Left cardiac atrium (tissue), 4 donors: ENCODE results near the gene CCDC124. TPM values are rescaled to one million over a fixed set of nuclear protein-coding genes. Genes with fewer than 3 reads are reported as not detected.

Experiments
- ATAC-seq, 2 donors: fragments of 200-7000 bp; cut with Tn5 transposase; one replicate each; pipeline ENCODE4 v1.9.1; 2020; ENCODE audit warnings: mild to moderate bottlenecking in 2 of 2, moderate library complexity in 2 of 2
- DNase-seq: peaks from one replicate; pipeline ENCODE4 v3.0.0-alpha.2; 2020
- intact Hi-C, 2 donors: fragments of 100-400 bp; cut with DNase I; formaldehyde crosslinking; loops; one replicate each; pipeline versions ENCODE4 v1.14.1 to v1.15.1; 2022 to 2023
- total RNA-seq, 2 donors: library from RNA; stranded (reverse); fragmentation: NEBNext Ultra II Directional; extraction: Animal tissue kit (Norgen Biotek cat#: 25700); gene quantifications; one replicate each; pipeline ENCODE4 v1.2.1, GENCODE V29; 2021
- donor health status: DM: no; HTN: yes; CAD: no.
- donor health status: DM: no; HTN: yes; CAD: no; lungs with severe emphysema.
- donor health status: DM: yes; HTN: yes; CAD: no.
- donor health status: Dilated cardiomyopathy.

The CCDC124 gene
- total RNA-seq, 2 donors from 2014 or later: 74.5 to 86.8 TPM

DNA sequence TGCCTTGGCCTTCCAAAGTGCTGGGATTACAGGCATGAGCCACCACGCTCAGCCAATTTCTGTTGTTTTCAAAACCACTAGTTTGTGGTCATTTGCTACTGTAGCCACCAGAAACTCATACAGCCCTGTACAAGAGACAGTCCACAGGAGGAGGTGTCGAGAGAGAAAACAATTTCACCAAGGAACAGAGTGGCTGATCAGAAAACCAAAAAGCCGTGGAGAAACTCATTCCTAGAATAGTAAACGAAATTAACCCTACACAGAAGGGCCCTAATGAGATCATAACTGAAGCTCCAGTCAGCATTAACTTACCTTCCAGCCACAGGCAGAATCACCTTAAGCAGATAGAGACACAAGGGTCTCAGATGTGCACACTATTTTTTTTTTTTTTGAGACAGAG lies 3.8 kb upstream of the CCDC124 start:
- intact Hi-C loops: no loop called here
- ATAC-seq (no peak), DNase-seq (no peak)

DNA sequence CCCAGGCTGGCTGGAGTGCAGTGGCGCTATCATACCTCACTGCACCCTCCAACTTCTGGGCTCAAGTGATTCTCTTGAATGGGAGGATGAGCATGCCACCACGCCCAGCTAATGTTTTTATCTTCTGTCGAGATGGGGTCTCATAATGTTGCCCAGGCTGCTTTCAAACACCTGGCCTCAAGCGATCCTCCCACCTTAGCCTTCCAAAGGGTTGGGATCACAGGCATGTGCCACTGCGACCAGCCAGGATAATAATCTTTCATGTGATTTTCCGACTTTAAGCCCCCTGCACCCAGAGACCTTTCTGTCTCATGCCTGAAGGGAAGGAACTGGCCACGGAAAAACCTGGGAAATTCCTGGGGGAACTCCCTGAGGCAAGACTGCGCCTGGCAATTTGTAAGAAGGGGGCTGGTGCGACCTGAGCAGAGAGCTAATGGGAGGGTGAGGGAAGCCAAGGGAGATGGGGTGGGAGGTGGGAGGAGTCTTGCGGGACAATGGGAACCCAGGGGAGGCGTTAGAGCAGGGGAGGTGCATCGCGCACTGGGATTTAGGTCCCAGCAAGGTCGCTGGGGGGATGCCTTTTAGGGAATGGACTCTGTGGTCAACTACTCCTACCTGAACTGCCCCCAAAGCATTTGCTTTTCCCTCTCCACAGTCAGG lies 1.2 kb upstream of the CCDC124 start:
- DNase-seq (no peak), ATAC-seq (peak in 1 of 2 donors; percentile 22)
- intact Hi-C loops: loop anchor here in 1 of 2 donors (2.0 kb wide), 1 partner anchor 73 kb away; the partner anchor contains the start of gene RPL18A

DNA sequence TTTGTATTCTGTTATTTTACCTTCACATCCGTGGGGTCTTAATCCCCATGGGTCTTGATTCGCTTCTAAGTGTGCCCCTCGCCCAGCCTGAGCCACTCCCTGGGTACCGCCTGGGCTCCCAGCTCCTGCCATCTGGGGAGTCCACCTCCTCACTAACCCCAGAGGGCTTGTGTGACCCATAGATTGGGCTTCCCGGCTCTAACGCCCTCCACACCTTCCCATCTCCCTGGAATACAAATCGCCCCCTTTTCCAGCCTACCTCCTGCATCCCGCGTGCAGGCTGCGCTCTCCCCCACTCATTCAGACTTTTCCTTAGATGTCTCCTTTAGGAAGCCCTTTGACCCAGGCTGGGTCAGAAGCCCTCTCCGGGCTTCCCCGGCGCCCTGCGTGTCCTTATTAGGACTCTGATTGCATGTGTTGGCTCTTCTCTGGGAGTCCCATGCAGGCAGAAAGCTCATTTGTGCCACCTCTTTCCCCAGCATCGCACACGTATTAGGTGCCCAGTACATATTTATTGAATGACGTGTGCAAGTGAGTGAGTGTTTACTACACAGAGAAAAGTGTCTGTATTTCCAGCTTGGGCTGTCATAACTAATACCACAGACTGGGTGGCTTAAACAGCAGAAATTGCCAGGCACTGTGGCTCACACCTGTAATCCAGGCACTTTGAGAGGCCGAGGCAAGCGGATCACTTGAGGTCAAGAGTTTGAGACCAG lies 757 bp downstream of the CCDC124 start:
- ATAC-seq (peak in 1 of 2 donors; percentile 1), DNase-seq (no peak)
- intact Hi-C loops: loop anchor here in 1 of 2 donors (2.0 kb wide), 1 partner anchor 75 kb away; the partner anchor contains the start of gene RPL18A

DNA sequence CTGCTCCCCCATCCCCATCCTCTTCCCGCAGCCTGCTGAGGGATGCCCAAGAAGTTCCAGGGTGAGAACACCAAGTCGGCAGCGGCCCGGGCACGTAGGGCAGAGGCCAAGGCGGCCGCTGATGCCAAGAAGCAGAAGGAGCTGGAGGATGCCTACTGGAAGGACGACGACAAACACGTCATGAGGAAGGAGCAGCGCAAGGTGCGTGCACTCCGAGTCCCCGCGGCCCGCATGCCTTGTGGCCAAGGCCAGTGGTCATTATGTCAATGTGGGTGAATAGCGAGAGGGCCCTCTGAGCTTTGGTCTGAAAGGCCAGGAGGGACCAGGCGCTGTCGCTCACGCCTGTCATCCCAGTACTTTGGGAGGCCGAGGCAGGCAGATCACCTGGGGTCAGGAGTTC lies 3.6 kb downstream of the CCDC124 start:
- ATAC-seq (no peak), DNase-seq (no peak)
- intact Hi-C loops: loop anchor here in 1 of 2 donors (5.0 kb wide), 1 partner anchor 61 kb away; no protein-coding TSS in a partner anchor

GRCh38 chr19:17937371-17937900 lies 4.6 kb downstream of the CCDC124 start:
- ATAC-seq (no peak), DNase-seq (no peak)
- intact Hi-C loops: loop anchor here in 1 of 2 donors (5.0 kb wide), 1 partner anchor 60 kb away; no protein-coding TSS in a partner anchor

DNA sequence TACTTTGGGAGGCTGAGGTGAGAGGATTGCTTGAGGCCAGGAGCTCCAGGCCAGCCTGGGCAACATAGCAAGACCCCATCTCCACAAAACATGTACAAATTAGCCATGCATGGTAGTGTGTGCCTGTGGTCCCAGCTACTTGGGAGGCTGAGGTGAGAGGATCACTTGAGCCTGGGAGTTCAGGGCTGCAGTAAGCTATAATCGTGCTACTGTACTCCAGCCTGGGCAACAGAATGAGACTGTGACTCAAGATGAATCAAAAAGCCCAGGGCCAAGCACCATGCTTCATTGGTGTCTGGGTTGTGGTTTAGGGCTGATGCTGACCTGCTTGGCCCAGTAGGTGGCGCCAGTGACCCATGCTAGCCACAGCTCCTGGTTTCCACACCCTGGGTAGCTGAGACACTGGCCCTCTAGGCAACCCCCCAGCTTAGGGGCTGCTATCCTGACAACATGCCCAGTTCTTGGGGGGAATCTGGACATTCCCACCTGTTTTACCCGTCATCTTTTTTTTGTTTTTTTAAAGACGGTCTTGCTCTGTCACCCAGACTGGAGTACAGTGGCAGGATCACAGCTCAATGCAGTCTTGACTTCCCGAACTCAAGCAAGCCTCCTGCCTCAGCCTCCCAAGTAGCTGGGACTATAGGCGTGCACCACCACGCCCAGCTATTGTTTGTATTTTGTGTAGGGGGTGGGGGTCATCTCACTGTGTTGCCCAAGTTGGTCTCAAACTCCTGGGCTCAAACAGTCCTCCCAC lies 5.5 kb downstream of the CCDC124 start:
- ATAC-seq (peak; percentile 81 to 89), DNase-seq (peak; percentile 81)
- intact Hi-C loops: loop anchor here (1.0 to 5.0 kb wide), 2 partner anchors 59 kb away; no protein-coding TSS in a partner anchor

DNA sequence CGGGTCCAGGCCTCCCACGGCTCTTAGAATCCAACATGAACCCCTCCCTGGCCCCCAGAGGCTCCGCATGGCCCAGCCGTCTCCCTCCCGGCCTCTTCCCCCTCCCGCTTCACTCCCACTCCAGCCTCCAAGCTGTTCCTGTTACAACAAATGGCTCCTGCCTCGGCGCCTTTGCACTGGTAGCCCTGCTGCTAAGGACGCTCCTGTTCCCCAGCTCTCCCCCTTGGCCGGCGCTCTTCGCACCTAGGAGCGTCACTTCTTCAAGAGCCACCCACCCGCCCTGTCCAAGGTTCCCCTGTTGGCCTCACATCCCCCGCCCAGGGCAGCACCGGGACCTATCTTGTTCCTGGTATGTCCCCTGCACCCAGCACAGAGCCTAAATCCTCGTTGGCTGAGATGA lies 9.4 kb downstream of the CCDC124 start:
- DNase-seq (no peak), ATAC-seq (no peak)
- intact Hi-C loops: loop anchor here in 1 of 2 donors (10.0 kb wide), 1 partner anchor 113 kb away; no protein-coding TSS in a partner anchor

DNA sequence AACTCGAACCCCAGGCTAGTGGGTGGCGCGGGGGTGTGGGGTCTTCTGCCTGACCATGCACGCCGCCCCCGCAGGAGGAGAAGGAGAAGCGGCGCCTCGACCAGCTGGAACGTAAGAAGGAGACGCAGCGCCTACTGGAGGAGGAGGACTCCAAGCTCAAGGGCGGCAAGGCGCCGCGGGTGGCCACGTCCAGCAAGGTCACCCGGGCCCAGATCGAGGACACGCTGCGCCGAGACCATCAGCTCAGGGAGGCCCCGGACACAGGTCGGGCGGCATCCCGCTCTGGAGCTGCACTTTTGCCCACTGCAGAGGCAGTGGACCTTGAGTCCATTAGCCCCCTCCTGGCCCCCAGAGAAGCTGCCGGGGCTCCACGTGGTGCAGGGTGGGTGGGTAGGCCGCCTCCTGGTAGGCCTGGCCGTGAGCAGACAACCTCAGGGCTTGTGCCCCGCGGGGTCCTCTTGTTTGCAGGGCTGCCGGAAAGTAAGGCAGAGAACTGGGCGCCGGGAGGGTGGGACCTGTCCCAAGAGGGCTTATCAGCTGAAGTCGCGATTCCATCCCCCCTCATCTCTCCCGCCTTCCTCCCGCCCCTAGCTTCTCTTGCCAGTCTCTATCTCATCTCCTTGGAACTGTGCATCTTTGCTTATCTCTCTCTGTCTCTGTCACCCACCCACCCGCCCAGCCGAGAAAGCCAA lies 9.9 kb downstream of the CCDC124 start:
- intact Hi-C loops: loop anchor here in 1 of 2 donors (10.0 kb wide), 1 partner anchor 112 kb away; no protein-coding TSS in a partner anchor
- ATAC-seq (no peak), DNase-seq (no peak)

DNA sequence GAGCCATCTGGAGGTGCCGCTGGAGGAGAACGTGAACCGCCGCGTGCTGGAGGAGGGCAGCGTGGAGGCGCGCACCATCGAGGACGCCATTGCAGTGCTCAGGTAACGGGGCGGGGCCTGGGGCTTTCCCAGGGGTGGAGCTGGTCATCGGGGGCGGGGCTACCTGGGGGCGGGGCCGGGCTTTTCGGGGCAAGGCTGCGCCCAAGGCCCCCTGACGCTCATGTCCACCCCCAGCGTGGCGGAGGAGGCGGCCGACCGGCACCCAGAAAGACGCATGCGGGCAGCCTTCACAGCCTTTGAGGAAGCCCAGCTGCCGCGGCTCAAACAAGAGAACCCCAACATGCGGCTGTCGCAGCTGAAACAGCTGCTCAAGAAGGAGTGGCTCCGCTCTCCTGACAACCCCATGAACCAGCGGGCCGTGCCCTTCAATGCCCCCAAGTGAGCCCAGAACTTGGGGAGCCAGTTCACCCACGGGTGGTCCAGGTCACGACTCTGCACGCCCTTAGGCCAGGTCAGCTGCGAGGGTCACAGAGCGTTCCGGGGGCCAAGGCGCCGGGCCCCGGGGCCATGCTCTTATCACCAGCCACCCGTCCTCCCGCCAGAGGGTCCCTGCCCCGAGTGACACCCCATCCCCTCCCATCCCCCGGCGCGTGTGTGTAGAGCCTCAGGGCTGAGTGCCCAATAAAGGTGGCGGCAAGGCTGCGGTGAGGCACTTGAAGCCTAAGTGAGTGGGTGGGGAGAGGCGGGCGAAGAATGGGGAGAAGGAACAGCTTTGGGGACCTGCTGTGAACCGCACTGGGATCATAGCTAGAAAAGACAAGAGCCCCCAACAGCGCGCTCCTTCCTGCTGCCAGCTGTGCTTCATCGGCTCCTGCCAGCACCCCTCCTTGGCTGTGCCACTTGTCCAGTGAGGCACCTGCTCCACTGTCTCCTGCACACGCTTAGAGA lies 10.7 kb downstream of the CCDC124 start:
- no peak for DNase-seq
- ATAC-seq: no peak
- intact Hi-C loops: loop anchor here in 1 of 2 donors (10.0 kb wide), 1 partner anchor 111 kb away; no protein-coding TSS in a partner anchor

DNA sequence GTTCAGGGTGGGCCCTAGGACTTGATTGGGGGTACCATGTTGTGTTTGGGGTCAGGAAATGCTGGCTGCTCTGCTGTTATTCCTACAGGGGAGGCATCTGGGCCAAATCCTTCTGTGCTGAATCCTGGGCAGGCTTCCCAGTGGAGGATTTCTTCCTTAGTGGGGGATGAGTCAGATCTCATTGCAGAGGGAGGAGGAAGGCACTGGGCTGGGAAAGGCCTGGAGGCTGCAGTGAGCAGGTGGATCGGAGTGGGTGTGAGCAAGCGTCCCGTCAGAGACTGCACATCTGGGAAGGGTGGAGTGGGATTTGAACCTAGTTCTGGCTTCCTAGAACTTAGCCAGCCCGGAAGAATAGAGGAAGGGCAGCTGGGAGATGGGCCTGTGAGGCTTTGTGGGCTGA lies 11.5 kb downstream of the CCDC124 start:
- intact Hi-C loops: loop anchor here in 1 of 2 donors (10.0 kb wide), 1 partner anchor 110 kb away; no protein-coding TSS in a partner anchor
- ATAC-seq (peak in 1 of 2 donors; percentile 65), DNase-seq (peak; percentile 32)

GRCh38 chr19:17946965-17947784 lies 14.4 kb downstream of the CCDC124 start:
- DNase-seq: peak; percentile 36
- intact Hi-C loops: loop anchor here (2.0 to 10.0 kb wide), 2 partner anchors 48 to 108 kb away; no protein-coding TSS in a partner anchor
- peak; percentile 23 to 29 for ATAC-seq

DNA sequence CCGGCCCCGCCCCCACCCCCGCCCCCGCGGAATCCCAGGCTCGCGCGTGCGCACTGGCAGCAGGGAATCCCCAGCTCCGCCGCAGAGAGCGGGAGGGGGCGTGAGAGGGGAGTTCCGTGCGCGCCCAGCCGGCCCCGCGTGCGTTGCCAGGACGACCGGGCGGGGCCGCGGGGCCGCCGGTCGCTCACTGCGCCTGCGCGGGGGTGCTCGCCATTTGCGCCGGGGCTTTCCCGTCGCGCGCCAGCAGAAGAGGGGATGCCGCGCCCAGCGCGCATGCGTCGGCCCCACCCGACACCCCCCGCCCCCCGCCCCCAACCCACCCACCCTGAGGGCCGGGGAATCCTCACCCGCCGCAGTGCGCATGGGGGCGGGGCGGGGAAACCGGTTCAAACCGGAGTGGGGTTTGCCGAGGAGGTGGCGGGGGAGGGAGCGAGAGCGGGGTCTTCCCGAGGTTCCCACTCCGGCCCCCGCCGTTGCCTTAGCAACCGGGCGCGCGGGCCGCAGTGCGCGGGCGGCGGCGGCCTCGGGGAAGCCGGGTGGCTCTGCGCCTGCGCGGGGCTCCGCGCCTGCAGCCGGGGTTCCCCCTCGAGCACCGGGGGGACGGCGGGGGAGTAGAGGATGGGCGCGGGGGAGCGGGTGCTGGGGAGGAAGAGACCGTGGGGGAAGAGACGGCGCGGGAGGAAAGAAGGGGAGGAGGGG lies 15.1 kb downstream of the CCDC124 start:
- intact Hi-C loops: loop anchor here (2.0 to 10.0 kb wide), 2 partner anchors 47 to 107 kb away; no protein-coding TSS in a partner anchor
- ATAC-seq (peak; percentile 87 to 94), DNase-seq (peak; percentile 93)

GRCh38 chr19:17948514-17948900 lies 15.7 kb downstream of the CCDC124 start:
- DNase-seq (no peak), ATAC-seq (no peak)
- intact Hi-C loops: loop anchor here in 1 of 2 donors (10.0 kb wide), 1 partner anchor 106 kb away; no protein-coding TSS in a partner anchor

DNA sequence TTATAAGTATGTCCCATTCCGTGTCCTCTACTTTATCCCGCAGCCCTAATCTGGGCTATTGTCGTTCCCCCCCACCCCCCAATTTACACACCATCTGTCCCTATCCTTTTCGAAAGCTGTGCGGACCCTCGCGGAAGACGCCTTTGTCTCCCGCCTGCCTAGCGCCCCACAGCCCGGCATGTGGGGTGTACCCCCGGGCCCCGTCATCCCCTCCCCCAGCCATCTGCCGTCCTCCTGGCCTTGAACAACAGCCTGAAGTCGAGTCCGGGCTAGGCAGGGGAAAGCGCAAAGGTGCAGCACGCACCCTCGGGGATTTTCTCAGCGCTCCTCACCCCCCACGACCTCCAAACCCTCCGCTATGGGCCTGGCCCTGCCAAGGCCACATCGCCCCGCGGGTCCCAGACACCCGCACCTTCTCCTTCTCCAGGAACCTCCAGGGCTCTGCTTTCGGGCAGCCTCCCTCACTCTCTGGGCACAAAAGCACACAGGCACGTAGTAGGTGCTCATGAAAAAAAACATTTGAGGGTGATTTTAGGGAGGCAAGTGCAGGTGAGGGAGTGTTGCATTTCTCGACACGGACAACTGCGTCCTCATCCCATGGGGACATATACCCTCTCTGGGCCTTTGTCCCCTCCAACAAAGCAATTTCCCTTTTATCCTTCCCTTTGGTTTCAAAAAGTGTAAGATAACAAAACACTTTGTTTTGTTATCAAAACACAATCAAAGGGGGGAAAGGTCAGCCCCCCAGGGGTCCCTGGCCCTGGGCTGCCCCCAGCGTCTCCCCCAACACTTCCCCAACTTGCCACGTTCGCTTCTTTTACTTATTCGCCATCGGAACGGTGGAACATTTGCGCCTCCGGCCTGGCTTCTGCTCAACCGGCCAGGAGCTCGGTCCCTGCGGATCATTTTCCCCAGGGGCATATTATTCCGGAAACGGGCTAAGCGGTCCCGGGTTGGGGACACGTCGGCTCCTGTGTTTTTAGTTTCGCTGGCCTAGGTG lies 16.4 kb downstream of the CCDC124 start:
- intact Hi-C loops: loop anchor here in 1 of 2 donors (10.0 kb wide), 1 partner anchor 106 kb away; no protein-coding TSS in a partner anchor
- DNase-seq (no peak), ATAC-seq (no peak)
